K562 (cell line): ENCODE results near the gene NIPSNAP3A. TPM values are rescaled to one million over a fixed set of nuclear protein-coding genes. Genes with fewer than 3 reads are reported as not detected.

ENCODE experiments used
- ATF3 ChIP-seq, 2 experiments: fragments of 450-650 bp in 1 of 2; sonication (generic) in 1 of 2; formaldehyde crosslinking in 1 of 2; IDR thresholded peaks in 1 of 2; conservative IDR thresholded peaks in 1 of 2; 2 replicates each; pipeline versions ENCODE4 v1.6.1 to v1.8.1; 2016 to 2023; ENCODE audit warnings: mild to moderate bottlenecking in 2 of 2, moderate library complexity in 2 of 2, inconsistent platforms in 1 of 2, missing genetic modification reagents in 1 of 2
- CBX3 ChIP-seq, 2 experiments: IDR thresholded peaks; 1 replicate in 1 of 2; 2 replicates in 1 of 2; pipeline ENCODE4 v1.6.1; 2012; ENCODE audit warnings: inconsistent platforms in 2 of 2, low read length in 2 of 2, borderline replicate concordance in 1 of 2, control low read depth in 1 of 2
- E2F8 ChIP-seq: fragments of 450-650 bp; IDR thresholded peaks from 2 replicates; pipeline ENCODE4 v1.7.1; 2018; ENCODE audit warnings: mild to moderate bottlenecking, low read depth; ENCODE audit not compliant: partially characterized antibody
- ELF1 ChIP-seq: fragments of 200-800 bp; sonication (Bioruptor generic); IDR thresholded peaks from 2 replicates; pipeline ENCODE4 v1.6.1; 2016; ENCODE audit warnings: missing genetic modification characterization, missing compliant biosample characterization
- KDM1A ChIP-seq, 2 experiments: fragments of 450-650 bp; IDR thresholded peaks; 2 replicates each; pipeline ENCODE4 v1.6.1; 2016; ENCODE audit warnings: mild to moderate bottlenecking in 2 of 2
- MBD2 ChIP-seq: sonication (generic); IDR thresholded peaks from 2 replicates; pipeline ENCODE4 v1.6.1; 2016; ENCODE audit warnings: low read depth, borderline replicate concordance
- MNT ChIP-seq, 2 experiments: fragments of 450-650 bp; conservative IDR thresholded peaks; 2 replicates each; pipeline ENCODE4 v1.6.1; 2017; ENCODE audit warnings: mild to moderate bottlenecking in 2 of 2, moderate library complexity in 2 of 2
- NBN ChIP-seq: fragments of 450-650 bp; IDR thresholded peaks from 2 replicates; pipeline ENCODE4 v1.6.1; 2016; ENCODE audit warnings: low read depth, mild to moderate bottlenecking
- RNF2 ChIP-seq: sonication (generic); IDR thresholded peaks from 2 replicates; pipeline ENCODE4 v1.6.1; 2016
- TAF7 ChIP-seq: fragments of 450-650 bp; IDR thresholded peaks from 2 replicates; pipeline ENCODE4 v1.6.1; 2016; ENCODE audit warnings: missing genetic modification characterization, missing compliant biosample characterization
- TRIM24 ChIP-seq, 2 experiments: fragments of 450-650 bp; IDR thresholded peaks; 2 replicates each; pipeline ENCODE4 v1.6.1; 2016
- ZNF512 ChIP-seq: IDR thresholded peaks from 2 replicates; pipeline ENCODE4 v1.6.1; 2016; ENCODE audit warnings: missing genetic modification characterization, missing compliant biosample characterization
- ZNF639 ChIP-seq, 2 experiments: fragments of 200-800 bp in 1 of 2; sonication (Bioruptor generic) in 1 of 2; sonication (generic) in 1 of 2; formaldehyde crosslinking in 1 of 2; IDR thresholded peaks in 1 of 2; conservative IDR thresholded peaks in 1 of 2; 2 replicates each; pipeline versions ENCODE4 v1.5.0 to v1.6.1; 2016 to 2020; ENCODE audit warnings: missing compliant biosample characterization in 1 of 2, missing genetic modification characterization in 1 of 2, missing genetic modification reagents in 1 of 2
- polyA plus RNA-seq, 8 experiments: library from polyadenylated mRNA; depleted of rRNA in 4 of 8; stranded (reverse) in 5 of 8; unstranded in 3 of 8; fragments of >200 nt; fragmentation: Nextera tagmentation in 2 of 8; fragmentation: Illumina TruSeq in 1 of 8; extraction: Ambion mirVana in 2 of 8; extraction: Trizol in 1 of 8; gene quantifications; 2 replicates each; pipeline versions ENCODE4 v1.2.1 to v1.2.3, GENCODE V29; 2011 to 2014; ENCODE audit warnings: inconsistent platforms in 1 of 8, missing spikeins in 1 of 8
- total RNA-seq, 7 experiments: library from RNA; depleted of rRNA in 6 of 7; stranded (reverse); fragments of >200 nt in 6 of 7; fragmentation: Illumina TruSeq in 2 of 7; extraction: Trizol in 2 of 7; gene quantifications; 2 replicates each; pipeline versions ENCODE4 v1.2.1 to v1.2.3, GENCODE V29; 2011 to 2021; ENCODE audit warnings: low replicate concordance in 1 of 7

Gene NIPSNAP3A
- total and polyA plus RNA-seq, 9 of the 15 experiments (the other 6 are each of a cell fraction or from before 2014, with no cell fraction given): 25.3 to 132 (median 40.5) TPM

GRCh38 chr9:104774831-104775573 lies 27.5 kb downstream of the NIPSNAP3A start (continued):
- TF ChIP-seq TAF7 (tag) (0 out of 2 replicates have a peak, but pooled peaks have one; percentile 28), NBN (peak; percentile 94), ELF1 (peak; percentile 21; the same call in 1 of the 2 replicates), KDM1A (IDR thresholded peaks at IDR 0.05) (peak; percentile 94 to 97), MBD2 (peak; percentile 79), CBX3 (IDR thresholded peaks at IDR 0.05; ENCODE audit: borderline replicate concordance in 1 of 2, low read length in 2 of 2) (peak in 1 of 2 experiments; percentile 30; a peak in 1 of 3 replicates), ZNF512 (tag) (0 out of 2 replicates have a peak, but pooled peaks have one; percentile 26), RNF2 (peak; percentile 83; the same call in 1 of the 2 replicates), ATF3 (IDR thresholded peaks at IDR 0.05) (peak; percentile 83), ATF3 (CRISPR knock-in tag; conservative IDR thresholded peaks at IDR 0.05) (no peak), TRIM24 (IDR thresholded peaks at IDR 0.05) (peak; percentile 63 to 79; a peak in 3 of 4 replicates), E2F8 (peak; percentile 62), MNT (conservative IDR thresholded peaks at IDR 0.05) (peak in 1 of 2 experiments; percentile 50; a peak in 2 of 4 replicates), ZNF639 (CRISPR knock-in tag; conservative IDR thresholded peaks at IDR 0.05 in 1 of 2, IDR thresholded peaks at IDR 0.05 in 1 of 2) (peak in 1 of 2 experiments; percentile 79; a peak in 2 of 4 replicates)
